Activated CD8-positive, alpha-beta memory T cell treated with anti-CD3 and anti-CD28 coated beads for 48 hours (primary cell): ENCODE results near the gene PCDH11X.
"Not testable (repeated sequence)": the region's sequence is repeated elsewhere in the genome, so short reads cannot be mapped to it uniquely, and the experiment has no call there.

Experiments used
- DNase-seq, 3 experiments: peaks; one replicate each; pipeline ENCODE4 v3.0.0-alpha.2; 2020; ENCODE audit warnings: low read depth in 2 of 3, low spot score in 2 of 3

PCDH11X gene, protein sequence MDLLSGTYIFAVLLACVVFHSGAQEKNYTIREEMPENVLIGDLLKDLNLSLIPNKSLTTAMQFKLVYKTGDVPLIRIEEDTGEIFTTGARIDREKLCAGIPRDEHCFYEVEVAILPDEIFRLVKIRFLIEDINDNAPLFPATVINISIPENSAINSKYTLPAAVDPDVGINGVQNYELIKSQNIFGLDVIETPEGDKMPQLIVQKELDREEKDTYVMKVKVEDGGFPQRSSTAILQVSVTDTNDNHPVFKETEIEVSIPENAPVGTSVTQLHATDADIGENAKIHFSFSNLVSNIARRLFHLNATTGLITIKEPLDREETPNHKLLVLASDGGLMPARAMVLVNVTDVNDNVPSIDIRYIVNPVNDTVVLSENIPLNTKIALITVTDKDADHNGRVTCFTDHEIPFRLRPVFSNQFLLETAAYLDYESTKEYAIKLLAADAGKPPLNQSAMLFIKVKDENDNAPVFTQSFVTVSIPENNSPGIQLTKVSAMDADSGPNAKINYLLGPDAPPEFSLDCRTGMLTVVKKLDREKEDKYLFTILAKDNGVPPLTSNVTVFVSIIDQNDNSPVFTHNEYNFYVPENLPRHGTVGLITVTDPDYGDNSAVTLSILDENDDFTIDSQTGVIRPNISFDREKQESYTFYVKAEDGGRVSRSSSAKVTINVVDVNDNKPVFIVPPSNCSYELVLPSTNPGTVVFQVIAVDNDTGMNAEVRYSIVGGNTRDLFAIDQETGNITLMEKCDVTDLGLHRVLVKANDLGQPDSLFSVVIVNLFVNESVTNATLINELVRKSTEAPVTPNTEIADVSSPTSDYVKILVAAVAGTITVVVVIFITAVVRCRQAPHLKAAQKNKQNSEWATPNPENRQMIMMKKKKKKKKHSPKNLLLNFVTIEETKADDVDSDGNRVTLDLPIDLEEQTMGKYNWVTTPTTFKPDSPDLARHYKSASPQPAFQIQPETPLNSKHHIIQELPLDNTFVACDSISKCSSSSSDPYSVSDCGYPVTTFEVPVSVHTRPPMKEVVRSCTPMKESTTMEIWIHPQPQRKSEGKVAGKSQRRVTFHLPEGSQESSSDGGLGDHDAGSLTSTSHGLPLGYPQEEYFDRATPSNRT (N-terminal part only)

DNA sequence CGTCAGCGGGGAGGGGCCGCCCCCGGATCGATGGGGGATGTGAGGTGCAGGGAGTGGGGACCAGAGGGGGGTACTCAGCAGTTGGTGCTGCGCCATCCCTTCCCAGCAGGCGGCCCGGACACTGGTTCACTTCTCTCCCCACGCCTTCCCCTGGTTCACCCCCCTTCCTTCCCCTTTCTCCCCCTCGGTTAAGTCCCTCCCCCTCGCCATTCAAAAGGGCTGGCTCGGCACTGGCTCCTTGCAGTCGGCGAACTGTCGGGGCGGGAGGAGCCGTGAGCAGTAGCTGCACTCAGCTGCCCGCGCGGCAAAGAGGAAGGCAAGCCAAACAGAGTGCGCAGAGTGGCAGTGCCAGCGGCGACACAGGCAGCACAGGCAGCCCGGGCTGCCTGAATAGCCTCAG, at the start of gene PCDH11X:
TSS of gene PCDH11X (plus strand) at position 241 of the 400 bp plus-strand sequence. CDS start 56,130 bp downstream, outside the sequence.
- DNase-seq = not testable (repeated sequence)

DNA sequence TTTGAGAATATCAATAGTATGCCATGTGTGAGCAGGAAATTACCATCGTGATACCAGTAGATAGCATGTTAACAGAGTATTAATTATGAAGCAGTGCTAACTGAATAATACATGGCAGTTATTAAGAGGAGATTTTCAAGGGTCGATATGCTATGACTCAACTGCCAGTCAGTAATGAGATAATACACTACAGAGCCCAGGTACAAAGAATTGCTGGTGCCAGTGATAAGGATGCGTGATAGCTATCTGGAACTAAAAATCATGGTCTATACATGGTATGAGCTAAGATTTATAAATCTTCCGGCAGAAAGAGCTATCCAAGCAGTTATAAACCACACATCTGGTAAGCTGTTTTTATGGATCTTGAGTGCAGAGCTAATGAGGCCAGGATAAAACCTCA, 31.7 kb upstream of the PCDH11X start:
- DNase-seq = not testable (repeated sequence)

DNA sequence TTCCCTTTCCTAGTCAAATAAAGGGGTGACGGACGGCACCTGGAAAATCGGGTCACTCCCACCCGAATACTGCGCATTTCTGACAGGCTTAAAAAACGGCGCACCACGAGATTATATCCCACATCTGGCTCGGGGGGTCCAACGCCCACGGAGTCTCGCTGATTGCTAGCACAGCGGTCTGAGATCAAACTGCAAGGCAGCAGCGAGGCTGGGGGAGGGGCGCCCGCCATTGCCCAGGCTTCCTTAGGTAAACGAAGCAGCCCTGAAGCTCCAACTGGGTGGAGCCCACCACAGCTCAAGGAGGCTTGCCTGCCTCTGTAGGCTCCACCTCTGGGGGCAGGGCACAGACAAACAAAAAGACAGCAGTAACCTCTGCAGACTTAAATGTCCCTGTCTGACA, 26.2 kb upstream of the PCDH11X start:
- DNase-seq = not testable (repeated sequence)

DNA sequence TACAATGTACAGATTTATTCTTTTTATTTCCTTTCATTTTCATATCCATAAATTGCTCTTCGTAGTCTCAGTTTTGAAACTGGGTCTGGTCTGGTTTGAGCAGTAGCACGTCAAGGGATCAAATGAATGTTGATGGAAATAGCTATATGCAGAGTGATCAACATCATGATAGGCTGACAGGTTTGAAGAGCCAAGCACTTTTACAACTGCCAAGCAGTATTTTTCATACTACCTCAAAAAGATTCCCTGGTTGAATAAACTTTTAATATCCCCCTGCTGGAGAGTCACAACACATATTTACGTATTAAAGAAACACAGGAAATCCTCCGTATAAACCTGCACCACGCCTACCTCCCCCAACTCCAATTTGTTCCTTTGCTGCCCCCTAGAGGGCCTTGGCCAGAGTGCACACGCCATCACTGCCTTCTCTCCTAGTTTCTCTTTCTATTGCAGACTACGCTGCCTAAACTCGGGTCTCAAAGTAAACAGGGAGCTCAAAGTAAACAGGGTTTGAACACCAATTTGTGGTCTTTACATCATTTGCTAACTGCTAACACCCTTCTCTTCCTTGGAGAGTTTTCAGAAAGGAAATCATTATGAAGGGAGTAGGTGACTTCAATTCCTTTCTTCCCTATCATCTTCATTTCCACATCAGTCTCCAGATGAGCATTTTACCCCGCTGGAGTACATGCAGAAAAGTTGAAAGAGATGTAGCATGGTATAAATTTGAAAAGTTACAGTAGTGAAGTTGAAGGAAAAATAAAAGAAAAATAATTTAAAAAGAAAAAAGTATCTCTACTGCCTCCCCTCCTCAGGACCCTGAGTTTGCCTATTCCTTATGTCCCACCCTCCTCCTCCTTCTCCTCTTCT, 8.3 kb upstream of the PCDH11X start:
- not testable (repeated sequence) for DNase-seq

DNA sequence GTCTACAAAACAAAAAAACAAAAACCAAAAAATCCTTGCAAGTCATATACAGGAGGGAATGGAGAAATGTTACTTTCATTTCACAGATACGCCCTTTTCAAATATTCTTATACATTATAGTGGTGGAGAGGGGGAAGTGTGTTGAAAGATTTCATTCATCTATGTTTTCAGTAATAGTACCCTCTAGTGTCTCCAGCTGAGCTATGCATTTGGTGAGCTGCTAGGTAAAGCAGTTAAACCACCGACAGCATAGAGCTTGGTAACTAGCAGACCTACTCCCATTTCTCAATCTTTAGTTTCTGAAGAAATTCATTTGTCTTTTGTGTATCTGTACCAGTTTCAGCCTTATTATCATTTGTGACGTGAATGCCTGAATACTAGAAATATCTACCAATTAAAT, 5.2 kb upstream of the PCDH11X start:
- DNase-seq = not testable (repeated sequence)

DNA sequence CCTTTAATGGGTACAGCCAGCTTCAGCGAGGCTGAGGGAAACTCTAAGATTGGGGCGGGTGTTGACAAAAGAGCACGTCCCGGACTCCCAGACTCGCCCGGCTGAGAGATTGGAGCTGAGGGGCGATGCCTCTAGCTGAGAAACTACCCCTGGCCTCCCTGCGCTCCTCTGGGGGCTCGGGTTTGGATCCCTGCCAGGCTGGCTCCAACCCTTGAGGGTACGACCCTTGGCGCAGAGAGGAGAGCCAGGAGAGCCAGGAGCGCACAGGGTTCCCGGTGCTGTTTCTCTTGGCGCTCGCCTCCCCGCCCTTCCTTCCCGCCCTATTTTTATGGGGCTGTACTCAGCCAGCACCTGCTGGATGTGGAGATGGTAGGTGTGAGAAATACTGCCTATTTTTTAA, 833 bp downstream of the PCDH11X start:
- not testable (repeated sequence) for DNase-seq

DNA sequence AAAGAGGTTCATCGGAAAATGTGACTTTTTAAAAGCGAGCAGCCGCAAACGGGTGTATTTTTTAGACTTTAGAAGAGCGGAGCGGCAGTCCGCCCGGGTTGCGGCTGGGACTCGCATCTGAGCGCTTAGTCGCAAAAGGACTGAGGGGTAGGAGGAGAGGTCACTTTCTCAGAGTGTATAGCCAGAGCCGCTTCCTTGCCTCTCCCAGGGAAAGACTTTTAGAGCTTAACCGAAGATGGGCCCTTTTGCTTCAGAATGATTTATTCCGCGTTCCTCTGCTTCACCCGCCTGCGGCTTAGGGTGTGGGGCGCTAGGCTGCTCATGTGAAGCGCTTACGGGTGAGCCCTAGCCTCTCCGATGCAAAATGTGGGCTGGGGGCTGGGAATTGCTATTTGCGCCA, 1.5 kb downstream of the PCDH11X start:
- not testable (repeated sequence) for DNase-seq

DNA sequence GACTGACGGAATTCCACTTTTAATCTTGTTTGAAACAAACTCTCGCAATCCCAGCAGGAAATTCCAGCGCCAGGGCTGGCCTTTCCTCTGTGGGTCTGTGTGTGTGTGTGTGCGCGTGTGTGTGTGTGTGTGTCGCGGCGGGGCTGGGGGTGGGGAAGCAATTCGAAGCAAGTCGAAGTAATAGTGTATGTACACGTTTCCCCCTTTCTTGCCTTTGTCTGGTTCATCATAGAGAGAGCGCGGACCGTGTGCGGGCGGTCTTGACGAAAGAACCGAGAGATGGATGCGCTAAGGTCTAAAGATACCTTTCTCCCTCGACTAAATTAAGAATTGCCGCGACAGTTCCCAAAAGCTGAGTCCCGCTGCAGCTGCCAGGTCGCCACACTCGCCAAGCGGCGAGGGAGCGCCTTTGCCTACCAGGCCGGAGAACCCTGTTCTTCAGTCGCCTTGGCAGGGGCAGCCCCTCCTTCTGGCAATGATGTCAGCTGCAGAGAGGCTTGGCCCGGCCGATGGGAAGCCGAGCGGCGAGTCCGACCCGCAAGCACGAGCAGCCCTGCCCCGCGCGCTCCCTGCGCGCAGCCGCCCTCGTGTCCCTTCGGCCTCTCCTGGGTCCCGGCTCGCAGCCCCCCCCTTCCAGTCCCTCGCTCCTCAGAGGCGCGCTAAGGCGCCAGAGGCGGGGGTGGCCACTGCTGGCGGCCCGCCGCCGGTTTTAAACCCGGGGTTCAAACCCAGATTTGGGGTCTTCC, 2.6 kb downstream of the PCDH11X start:
- DNase-seq = not testable (repeated sequence)

DNA sequence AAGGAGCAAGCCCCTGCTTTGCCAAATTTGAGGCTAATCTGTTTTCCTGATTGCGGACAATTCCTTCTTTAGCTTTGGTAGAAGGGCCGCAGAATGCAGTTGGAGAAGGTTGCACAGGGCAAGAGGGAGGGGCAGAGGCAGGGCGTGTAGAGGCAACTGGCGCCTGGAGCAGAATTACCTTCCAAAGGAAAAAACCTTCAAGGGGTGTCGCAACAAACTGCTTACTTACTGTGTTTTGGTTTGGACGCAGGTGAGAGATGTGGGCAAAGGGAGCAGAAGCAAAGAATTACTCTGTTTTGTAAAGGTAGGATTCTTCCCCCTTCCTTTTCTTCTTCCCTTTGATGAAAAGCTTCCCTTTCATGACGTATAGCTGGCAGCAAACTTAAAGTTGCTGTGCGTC, 3.6 kb downstream of the PCDH11X start:
- not testable (repeated sequence) for DNase-seq

DNA sequence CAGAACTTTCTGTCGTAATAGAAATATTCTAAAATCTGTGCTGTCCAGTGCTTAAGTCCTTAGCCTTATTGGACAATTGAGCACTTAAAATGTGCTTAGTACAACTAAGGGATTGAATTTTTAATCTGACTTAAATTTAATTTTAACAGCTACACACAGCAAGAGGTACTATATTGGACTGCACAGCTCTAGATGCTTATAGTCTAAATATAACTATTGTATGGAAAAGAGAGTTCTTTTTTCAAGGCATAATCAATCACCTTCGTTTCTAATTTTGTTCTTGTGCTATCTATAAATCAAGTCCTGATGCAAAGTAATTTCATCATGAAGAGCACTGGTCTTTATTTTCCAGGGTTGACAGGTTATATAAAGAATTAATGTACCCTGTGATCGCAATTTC, 38.4 kb downstream of the PCDH11X start:
- DNase-seq = not testable (repeated sequence)

DNA sequence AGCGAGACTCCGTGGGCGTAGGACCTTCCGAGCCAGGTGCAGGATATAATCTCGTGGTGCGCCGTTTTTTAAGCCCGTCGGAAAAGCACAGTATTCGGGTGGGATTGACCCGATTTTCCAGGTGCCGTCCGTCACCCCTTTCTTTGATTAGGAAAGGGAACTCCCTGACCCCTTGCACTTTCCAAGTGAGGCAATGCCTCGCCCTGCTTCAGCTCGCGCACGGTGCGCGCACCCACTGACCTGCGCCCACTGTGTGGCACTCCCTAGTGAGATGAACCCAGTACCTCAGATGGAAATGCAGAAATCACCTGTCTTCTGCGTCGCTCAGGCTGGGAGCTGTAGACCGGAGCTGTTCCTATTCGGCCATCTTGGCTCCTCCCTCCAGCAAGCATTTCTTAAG, 46.1 kb downstream of the PCDH11X start:
- DNase-seq = not testable (repeated sequence)
